HG03097 (cell line): ENCODE data around the gene COTL1.

ENCODE experiments used
- ATAC-seq: cut with Tn5 transposase; IDR thresholded peaks from one replicate; pipeline ENCODE4 v1.9.1; 2021; ENCODE audit not compliant: unreplicated experiment, low FRiP score

Gene COTL1

DNA sequence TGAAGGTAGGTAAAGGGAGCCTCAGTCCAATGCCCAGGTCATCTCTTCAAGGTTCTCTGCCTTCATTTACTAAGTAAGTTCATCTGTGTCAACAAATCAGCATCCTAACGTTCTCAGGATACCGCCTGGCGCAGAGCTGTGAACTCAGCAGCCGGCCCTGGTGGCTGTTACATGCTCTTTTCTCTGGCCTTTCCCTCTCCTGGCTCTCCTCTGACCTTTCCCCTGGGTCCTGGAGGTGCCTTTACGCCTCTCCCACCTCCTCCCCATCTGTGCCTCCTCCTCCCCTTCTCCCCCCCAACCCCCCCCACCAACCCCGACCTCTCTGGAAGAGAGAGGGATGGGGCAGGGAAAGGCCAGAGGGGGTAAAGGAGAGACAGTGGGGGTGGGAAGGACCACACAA is 19.5 kb downstream of the COTL1 start:
- ATAC-seq = no peak

DNA sequence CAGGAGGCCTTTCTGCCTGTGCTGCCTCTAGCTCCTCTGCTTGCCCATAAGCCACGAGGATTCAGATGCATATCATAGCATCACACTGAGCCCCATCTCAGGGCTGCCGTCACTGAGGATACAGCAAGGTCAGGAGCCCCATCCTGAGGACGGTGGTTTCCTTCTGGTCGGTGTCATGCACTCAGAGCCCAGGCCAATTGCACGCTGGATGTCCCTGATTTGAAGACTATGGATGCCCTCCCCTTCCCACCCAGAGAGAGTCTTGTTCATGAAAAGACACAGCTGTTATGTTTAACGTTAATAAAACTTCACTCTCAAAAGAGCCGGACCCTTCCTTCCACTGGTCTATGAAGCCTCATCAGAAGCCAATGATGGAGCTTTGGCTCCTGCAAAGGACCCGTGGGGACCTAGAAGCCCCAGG is 19.9 kb downstream of the COTL1 start:
- ATAC-seq = no peak

DNA sequence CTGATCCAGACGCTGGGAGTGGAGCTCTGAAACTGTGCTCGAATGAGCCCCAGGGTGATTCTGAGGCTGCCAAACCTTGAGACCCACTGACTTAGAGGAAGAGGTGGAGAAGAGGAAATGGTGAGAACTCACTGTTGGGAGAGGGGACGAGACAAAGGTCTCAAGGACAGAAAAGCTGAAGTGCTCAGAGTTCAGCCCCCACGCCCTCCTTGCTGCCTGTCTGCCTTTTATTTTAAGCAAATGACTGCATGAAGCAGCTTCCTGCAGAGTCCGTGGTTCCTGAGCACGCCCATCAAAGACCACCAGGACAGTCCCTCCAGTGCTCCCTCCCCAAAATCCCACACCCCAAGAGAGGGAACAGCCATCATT is 20.4 kb downstream of the COTL1 start:
- ATAC-seq = no peak

DNA sequence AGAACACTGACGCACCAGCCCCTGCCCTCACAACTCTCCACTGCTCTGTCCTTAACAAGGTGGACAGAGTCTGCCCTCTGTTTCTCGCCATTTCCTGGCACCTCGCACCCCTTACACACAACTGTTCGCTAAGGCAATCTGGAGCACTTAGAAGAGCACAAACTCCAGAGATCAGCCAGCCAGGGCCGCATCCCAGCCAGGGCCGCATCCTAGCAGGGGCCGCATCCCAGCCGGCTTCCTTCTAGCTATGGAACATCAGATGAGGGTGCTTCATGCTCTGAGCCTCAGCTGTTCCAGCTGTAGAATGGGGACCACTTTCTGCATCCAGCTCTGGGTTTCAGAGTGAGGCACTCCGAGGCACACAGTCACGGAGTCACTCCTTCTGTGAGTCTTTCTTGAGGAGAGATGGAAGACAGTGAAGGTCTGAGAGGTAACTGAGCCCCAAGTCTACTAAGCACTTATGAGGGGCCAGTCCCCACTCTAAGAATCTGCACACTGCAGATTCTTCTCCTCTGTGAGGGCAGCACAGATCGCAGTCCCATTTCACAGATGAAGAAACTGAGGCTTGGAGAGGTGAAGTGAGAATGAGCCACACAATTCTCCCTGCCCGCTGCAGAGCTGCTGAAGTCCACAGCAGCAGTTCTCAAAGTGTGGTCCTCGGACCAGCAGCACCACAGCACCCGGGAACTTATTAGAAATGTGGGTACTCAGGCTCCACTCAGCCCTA is 20.9 kb downstream of the COTL1 start:
- no peak for ATAC-seq

DNA sequence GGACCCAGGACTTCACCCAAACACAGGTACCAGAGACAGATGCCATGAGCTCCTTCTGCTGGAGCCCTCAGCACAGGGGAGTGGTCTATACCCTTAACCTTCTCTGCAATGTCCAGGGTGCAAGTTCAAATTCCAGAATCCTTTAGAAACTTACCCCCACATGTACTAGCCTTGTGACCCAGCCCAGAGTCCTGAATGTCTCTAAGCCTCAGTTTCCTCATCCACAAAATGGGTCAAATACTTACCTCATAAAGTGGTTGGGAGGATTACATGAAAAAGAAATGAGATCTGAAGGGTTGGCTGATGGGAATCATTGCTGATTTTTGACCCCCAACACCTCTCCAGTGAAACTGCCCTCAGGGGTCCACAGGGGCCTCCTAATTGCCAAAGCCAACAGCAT is 21.7 kb downstream of the COTL1 start:
- ATAC-seq = no peak

DNA sequence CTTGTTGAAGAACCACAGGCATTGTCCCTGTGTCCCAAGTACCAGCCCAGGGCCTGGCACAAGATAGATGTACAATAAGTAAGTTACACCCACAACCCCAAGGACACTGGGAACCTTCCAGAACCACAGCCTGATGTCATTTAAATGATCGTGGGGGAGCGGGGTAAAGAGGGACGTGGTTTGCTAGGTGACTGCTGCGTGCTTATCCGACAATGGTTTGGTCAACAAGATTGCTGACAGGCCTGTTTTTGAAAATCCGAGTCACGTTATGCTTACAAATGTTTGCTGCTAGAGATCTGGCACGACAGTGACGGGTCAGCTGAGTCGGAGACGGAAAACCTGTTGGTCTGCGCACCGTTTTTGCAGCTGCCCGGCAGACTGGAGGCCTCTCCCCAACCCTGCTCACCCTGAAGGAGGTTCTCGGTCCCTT is 22.8 kb downstream of the COTL1 start:
- ATAC-seq = no peak

DNA sequence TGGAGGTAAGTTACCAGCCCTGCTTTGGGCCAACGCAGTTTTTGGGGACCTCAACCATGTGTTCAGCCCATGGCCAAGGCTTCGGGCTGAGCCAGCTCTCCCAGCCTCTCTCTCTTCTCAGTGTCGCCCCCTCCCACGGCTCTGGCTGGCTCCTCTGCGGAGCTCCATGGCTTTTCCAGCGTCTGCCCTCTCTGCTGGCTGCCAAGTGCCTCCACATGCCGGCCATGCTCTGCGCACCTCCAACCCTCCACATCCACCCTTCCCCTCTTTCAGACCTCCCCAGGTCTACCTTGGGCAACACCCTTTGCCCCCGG is 23.2 kb downstream of the COTL1 start:
- ATAC-seq = no peak

DNA sequence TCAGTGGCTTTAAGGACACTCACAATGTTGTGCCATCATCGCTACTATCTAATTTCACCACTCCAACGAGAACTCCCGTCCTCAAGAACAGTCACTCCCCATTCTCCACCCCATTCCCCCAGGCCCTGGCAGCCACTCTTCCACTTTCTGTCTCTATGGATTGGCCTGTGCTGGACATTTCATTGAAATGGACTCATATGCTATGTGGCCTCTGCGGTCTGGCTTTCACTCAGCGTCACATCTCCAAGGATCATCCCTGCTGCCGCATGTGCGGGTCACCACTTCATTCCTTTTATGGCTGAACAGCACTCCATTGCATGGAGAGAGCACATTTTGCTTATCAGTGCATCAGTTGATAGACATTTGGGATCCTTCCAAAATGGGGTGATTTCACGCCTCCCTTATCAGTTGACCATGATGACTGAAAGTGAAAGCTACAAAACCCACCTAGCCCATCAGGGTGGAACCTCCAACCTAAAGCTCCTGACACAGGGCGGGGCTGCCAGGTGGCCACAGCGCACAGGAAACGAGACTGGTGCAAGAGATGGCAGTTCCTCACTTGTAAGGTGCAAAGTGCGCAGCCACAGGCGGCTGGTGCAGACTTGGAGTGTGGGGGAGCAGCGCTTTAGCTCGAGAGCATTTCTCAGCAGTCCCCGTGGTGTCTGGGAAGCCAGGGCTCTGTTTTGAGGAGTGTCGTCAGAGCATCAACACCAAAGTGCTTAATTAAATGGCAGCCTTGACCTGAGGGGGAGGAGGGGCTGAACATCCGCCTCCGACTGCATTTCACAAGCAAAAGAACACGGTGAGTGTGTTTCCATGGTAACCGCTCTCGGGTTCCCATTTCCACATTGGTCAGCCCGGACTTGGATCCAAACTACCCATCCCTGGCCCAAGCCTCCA is 23.8 kb downstream of the COTL1 start:
- ATAC-seq = peak; percentile 89

DNA sequence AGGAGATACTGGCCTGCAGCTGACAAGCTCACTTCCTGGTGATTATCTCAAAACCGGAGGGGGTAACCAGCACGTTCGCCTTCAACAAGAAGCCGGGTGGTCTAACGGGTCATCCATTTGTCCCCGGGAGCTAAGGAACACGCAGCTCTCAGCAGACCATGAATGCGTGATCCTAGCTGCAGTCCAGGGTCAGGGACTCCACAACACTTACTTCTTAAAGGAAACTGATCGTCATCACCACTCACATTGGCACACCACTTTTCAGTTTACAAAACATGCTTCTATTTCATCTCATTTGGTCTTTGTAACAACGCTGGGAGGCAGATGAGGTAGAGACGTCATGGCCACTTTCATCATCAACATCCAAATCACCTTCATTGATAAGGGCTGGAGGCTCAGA is 25.2 kb downstream of the COTL1 start:
- no peak for ATAC-seq

DNA sequence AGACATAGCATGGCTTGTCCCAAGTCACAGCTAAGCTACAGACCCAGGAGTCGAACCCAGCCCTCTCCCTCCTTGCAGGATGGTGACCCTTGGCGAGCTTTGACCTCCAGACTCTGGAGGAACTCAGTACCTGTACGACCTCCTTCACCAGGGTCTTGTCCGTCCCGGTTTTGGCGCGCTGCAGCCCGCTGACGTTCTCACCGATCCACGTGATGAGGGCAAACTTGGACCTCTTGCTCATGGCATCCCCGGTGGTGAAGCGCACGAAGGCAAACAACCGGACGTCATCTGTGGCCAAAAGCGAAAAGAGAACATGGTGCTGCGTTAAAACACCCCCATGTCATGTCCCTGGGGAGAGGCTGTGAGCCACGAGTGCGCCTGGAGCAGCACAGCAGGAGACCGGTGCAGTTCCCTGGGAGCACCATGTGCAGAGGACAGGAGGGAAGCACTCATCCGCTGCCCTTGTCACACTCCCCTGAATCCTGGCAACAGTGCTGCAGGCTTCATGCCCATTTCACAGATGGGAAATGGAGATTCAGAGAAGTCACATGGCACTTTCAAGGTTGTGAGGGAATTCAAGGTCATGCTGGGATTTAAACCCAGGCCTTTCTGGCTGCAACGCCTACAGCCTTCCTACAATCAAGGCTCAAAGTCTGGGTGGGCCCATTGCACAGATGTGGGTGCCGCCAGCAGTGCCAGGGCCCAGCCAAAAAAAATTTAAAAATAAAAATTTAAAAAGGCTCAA is 27.7 kb downstream of the COTL1 start:
- no peak for ATAC-seq

DNA sequence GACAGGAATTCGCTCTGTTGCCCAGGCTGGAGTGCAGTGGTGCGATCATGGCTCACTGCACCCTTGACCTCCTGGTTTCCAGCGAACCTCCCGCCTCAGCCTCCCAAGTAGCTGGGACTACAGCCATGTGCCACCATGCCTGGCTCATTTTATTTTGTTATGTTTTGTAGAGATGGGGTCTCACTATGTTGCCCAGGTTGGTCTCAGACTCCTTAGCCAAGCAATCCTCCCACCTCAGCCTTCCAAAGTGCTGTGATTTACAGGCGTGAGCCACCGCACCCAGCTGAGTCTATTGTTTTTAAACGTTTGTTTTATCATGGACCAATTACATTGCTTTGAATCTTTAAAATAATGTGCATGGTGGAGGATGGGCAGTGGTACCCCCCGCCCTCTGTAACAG is 28.9 kb downstream of the COTL1 start:
- ATAC-seq = no peak

DNA sequence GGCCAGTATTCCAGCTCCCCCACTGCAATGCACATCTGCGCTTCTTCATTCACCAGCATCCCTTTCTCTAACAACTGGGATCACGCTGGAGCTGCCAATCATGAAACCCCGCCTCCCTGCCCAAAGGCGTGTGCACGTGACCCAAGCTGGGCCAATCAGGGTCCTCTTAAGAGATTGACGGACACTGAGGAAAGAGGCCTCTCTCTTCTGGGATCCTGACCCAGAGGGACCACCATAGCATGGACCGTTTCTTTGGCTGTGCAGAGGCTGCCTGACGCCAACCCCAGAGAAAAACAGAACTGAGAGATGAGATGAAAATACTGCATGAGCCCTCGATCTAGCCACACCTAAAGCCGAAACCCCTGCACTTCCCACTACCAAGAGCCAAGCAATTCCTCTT is 32.0 kb downstream of the COTL1 start:
- no peak for ATAC-seq

DNA sequence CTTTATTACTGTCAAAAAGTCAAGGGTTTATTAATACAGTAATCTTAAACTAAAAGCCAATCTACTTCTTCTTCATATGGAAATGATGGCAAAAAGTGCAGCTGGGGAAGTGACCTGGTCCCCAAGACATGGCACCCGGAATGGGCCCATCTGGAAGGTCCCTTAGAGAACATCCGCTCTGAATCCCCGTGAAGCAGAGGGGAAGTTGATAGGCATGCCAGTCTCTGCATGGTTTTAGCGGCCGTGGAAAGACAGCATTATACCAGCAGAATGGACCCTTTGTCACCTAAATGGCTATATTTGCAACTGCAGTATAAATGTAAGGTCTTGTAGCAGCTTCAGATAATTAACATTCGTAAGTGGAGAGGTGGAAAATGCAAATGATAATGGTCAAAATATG is 32.4 kb downstream of the COTL1 start:
- no peak for ATAC-seq

DNA sequence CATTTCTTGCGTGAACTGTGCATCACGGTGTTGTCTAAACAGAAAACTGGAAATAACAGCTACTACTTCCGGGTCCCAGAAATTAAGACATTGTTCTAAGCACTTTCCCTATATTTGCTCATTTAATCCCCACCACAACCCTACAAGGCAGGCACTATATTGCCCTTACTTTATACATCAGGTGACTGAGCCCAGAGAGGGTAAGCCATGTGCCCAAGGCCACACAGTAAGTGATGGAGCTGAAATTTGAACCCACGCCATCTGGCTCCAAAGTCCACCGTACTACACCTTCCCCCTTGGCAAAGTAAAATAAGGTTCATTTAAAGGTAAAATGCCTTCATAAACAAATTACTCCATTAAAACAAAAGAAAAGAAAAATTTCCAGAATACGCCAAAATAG is 33.2 kb downstream of the COTL1 start:
- no peak for ATAC-seq

DNA sequence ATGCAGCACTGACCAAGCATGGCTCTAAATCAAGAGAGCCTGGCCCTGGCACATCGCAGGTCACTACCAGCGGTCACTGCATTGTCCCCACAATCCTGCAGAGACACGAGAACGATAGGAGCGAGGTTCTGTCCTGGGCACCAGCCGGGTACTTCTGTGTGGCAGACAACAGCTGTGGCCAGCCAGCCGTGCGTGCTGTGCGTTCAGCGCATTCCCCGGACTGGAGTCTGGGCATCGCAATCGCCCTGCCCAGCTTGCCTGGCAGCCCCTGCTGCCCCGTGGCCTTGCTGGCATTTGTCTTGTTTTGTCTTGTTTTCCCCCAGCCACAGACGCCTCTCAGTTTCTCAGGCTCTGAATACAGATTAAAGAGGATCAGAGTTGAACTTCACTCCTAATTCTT is 33.9 kb downstream of the COTL1 start:
- ATAC-seq = no peak

DNA sequence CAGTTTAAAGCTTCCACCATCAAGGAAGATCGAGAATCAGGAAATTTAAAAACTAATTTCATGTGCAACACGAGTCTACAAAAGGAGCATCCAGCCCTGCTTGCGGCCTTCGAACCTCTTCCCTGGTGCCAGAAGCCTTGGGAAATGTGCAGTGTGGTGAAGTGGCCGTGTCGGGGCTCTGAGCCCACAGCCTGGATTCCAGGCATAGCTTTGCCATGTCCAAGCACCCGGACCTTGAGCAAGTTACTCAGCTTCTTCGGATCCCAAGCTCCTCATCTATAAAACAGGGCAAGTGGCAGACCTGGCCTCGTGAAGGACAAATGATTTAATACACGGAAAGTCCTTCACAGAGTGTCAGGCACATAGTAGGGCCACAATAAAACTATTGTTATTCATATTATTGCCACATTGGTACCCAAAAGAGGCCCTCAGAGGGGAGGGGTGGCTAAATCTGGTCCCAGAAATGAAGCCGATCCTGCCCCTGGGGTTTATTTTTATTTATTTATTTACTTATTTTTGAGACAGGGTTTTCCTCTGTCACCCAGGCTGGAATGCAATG is 34.8 kb downstream of the COTL1 start:
- no peak for ATAC-seq

DNA sequence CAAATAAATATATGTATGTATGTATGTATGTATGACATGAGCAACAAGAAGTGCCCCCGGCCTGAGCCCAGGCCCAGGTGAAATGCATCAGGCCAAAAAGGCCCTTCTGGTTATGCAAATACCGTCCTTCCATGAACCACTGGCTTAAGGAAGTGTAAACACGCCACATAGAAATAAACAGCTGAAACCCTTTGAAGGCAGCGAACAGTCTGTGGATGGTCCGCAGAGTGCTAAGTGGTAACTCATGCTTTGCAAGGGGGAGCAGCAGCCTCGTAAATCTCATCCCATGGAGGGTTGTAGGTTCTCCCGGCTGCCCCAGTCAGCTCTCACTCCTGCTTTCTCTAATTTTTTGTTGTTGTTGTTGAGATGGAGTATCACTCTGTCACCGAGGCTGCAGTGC is 36.7 kb downstream of the COTL1 start:
- ATAC-seq = no peak

DNA sequence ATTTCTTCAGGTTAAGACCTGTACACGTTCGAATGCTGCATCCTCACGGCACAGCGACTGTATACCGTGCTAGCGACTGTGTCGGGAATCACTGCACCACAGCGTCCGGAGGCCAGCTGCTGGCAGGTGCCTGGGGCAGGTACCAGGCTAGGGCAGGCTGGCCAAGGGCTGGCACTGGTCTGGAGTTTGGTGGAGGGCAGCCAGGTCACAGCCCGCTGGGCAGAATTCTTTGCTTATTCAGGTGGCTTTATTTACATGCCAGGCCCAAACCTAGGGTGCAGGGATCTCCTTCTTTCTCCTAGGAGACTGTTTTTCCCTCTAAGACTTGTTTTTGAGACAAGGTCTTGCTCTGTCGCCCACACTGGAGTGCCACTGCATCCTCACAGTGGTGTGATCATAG is 37.9 kb downstream of the COTL1 start:
- no peak for ATAC-seq

DNA sequence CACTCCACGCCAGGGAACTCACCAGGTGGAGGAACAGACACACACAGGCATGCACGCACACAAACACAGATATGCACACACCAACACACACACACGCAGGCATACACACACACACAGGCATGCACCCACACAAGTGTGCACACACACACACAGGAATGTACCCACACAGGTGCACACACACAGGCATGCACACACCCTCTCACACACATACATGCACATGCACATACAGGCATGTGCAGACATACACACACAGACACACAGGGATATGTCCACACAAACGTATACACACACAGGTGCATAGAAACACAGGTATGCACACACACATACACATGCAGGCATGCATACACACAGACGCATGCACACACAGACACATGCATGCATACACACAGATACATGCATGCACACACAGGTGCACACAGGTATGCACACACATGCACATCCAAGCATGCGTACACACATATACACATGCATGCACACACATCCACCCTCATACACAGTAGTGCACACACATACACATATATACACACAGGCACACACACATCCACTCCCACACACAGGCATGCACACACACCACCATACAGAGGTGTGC is 39.2 kb downstream of the COTL1 start:
- ATAC-seq = no peak

DNA sequence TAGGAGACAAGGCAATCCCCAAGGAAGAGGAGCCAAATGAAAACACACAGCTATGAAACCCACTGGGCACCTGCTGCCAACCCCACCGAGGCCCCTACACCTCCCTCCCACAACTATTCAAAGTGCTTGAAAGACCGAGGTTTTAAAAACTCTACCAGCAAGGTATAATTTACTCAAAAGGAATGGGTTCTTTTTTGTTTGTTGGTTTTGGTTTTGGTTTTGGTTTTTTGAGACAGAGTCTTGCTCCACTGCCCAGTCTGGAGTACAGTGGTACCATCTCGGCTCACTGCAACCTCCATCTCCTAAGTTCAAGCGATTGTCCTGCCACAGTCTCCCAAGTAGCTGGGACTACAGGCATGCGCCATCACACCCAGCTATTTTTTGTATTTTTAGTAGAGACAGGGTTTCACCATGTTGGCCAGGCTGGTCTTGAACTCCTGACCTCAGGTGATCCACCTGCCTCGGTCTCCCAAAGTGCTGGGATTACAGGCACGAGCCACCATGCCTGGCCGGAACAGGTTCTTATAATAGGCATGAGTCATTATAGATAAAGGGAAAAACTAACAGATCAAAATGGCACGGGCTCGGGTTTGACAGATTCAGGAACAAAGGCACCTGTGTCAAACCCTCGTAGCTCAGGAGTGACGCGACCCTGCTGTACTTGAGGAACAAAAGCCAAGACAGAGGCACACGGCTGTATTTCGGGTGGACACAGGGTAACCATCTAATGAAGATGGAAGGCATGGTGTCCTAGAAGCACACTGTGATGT is 40.7 kb downstream of the COTL1 start:
- ATAC-seq = no peak
